Nephron (organoid): ENCODE measurements around the gene SV2B.

ENCODE experiments used
- H3K27ac Mint-ChIP-seq, 3 experiments: 2 replicates each; pipeline ENCODE4 v1.8.0; 2020; ENCODE audit warnings: mixed read lengths in 3 of 3, mild to moderate bottlenecking in 2 of 3, moderate library complexity in 1 of 3
- H3K27me3 Mint-ChIP-seq: 2 replicates; pipeline ENCODE4 v1.8.0; 2021; ENCODE audit warnings: low read depth, mild to moderate bottlenecking, moderate library complexity, mixed read lengths
- H3K36me3 Mint-ChIP-seq: 2 replicates; pipeline ENCODE4 v1.8.0; 2020; ENCODE audit warnings: low read depth, mixed read lengths
- H3K4me1 Mint-ChIP-seq: 2 replicates; pipeline ENCODE4 v1.8.0; 2020; ENCODE audit warnings: mixed read lengths
- H3K4me3 Mint-ChIP-seq, 3 experiments: 2 replicates each; pipeline ENCODE4 v1.8.0; 2020; ENCODE audit warnings: mild to moderate bottlenecking in 3 of 3, mixed read lengths in 3 of 3, moderate library complexity in 2 of 3
- H3K9me3 Mint-ChIP-seq: 2 replicates; pipeline ENCODE4 v1.8.0; 2020; ENCODE audit warnings: mixed read lengths
- TF ChIP-seq, protein P1 (sequence below), 3 experiments: fragments of 200-600 bp; sonication (generic); IDR thresholded peaks; one replicate each; pipeline ENCODE4 v1.5.0; 2021; ENCODE audit warnings: antibody characterized with exemption in 3 of 3; ENCODE audit not compliant: unreplicated experiment in 3 of 3

SV2B gene

DNA sequence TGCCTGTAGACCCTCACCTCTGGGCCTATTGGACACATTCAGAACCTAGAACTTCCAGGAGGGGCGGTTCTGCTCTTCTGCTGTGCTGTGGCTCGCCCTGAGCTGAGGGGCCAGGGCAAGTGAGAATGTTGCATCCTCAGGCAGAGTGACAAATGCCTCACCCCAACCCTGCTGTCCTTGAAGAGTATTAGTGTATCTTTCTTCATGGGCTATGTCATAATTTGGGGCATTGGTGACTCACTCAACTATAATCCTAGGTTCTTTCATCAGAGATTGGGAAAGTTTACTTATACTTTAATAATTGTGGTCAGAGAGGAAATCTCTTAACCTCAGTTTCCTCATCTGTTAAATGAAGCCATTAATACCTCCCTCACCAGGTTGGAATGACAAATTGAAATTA is 143.8 kb downstream of the SV2B start:
- Mint-ChIP-seq H3K9me3 (no peaks in the 10 kb centered on the region), H3K27ac (no peak overlapping the region), H3K4me3 (no peak overlapping the region), H3K36me3 (no peaks in the 10 kb centered on the region), H3K4me1 (no peaks in the 10 kb centered on the region), H3K27me3 (peaks cover 32% of the 10 kb centered on the region)
- TF ChIP-seq, protein P1, sequence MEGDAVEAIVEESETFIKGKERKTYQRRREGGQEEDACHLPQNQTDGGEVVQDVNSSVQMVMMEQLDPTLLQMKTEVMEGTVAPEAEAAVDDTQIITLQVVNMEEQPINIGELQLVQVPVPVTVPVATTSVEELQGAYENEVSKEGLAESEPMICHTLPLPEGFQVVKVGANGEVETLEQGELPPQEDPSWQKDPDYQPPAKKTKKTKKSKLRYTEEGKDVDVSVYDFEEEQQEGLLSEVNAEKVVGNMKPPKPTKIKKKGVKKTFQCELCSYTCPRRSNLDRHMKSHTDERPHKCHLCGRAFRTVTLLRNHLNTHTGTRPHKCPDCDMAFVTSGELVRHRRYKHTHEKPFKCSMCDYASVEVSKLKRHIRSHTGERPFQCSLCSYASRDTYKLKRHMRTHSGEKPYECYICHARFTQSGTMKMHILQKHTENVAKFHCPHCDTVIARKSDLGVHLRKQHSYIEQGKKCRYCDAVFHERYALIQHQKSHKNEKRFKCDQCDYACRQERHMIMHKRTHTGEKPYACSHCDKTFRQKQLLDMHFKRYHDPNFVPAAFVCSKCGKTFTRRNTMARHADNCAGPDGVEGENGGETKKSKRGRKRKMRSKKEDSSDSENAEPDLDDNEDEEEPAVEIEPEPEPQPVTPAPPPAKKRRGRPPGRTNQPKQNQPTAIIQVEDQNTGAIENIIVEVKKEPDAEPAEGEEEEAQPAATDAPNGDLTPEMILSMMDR (IDR thresholded peaks at IDR 0.05; ENCODE audit: unreplicated experiment in 3 of 3): no peak

GRCh38 chr15:91244919-91245318 is 144.9 kb downstream of the SV2B start:
- no peak overlapping the region for H3K4me3 Mint-ChIP-seq
- H3K36me3 Mint-ChIP-seq: no peaks in the 10 kb centered on the region
- no peaks in the 10 kb centered on the region for H3K4me1 Mint-ChIP-seq
- H3K27me3 Mint-ChIP-seq: peaks cover 38% of the 10 kb centered on the region
- TF ChIP-seq, protein P1 (IDR thresholded peaks at IDR 0.05; ENCODE audit: unreplicated experiment in 3 of 3): no peak
- H3K27ac Mint-ChIP-seq: no peak overlapping the region
- H3K9me3 Mint-ChIP-seq: no peaks in the 10 kb centered on the region

- TF ChIP-seq, protein P1 (IDR thresholded peaks at IDR 0.05; ENCODE audit: unreplicated experiment in 3 of 3): no peak
- Mint-ChIP-seq H3K9me3 (no peaks in the 10 kb centered on the region), H3K36me3 (no peaks in the 10 kb centered on the region), H3K27me3 (peaks cover 56% of the 10 kb centered on the region), H3K4me3 (no peak overlapping the region), H3K27ac (no peak overlapping the region), H3K4me1 (no peaks in the 10 kb centered on the region)
Measured at GRCh38 chr15:91246998-91247397, 146.9 kb downstream of the SV2B start.

DNA sequence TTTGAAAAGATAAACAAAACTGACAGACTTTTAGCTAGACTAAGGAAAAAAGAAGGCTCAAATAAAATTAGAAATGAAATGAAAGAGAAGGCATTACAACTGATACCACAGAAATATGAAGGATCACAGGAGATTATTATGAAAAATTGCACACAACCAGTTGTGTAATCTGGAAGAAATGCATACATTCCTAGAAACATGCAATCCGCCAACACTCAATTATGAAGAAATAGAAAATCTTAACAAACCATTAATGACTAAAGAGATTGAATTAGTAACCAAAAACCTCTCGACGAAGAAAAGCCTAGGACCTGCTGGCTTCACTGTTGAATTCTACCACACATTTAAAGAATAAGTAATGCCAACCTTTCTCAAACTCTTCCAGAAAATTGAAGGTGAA is 149.5 kb downstream of the SV2B start:
- Mint-ChIP-seq H3K4me3 (no peak overlapping the region), H3K27ac (no peak overlapping the region), H3K9me3 (no peaks in the 10 kb centered on the region), H3K4me1 (no peaks in the 10 kb centered on the region), H3K36me3 (no peaks in the 10 kb centered on the region), H3K27me3 (peaks cover 56% of the 10 kb centered on the region)
- TF ChIP-seq, protein P1 (IDR thresholded peaks at IDR 0.05; ENCODE audit: unreplicated experiment in 3 of 3): no peak

GRCh38 chr15:91252322-91252721 is 152.3 kb downstream of the SV2B start:
- no peaks in the 10 kb centered on the region for H3K9me3 Mint-ChIP-seq
- no peak overlapping the region for H3K27ac Mint-ChIP-seq
- H3K4me3 Mint-ChIP-seq: no peak overlapping the region
- no peaks in the 10 kb centered on the region for H3K4me1 Mint-ChIP-seq
- H3K36me3 Mint-ChIP-seq: no peaks in the 10 kb centered on the region
- H3K27me3 Mint-ChIP-seq: peaks cover 53% of the 10 kb centered on the region
- TF ChIP-seq, protein P1 (IDR thresholded peaks at IDR 0.05; ENCODE audit: unreplicated experiment in 3 of 3): no peak

GRCh38 chr15:91252756-91253155 is 152.7 kb downstream of the SV2B start:
- Mint-ChIP-seq H3K27ac (no peak overlapping the region), H3K4me3 (no peak overlapping the region), H3K36me3 (no peaks in the 10 kb centered on the region), H3K9me3 (no peaks in the 10 kb centered on the region), H3K27me3 (peaks cover 50% of the 10 kb centered on the region), H3K4me1 (no peaks in the 10 kb centered on the region)
- TF ChIP-seq, protein P1 (IDR thresholded peaks at IDR 0.05; ENCODE audit: unreplicated experiment in 3 of 3): no peak
